NT2/D1 (cell line): ENCODE measurements around the gene FAM110D.

Source experiments
- DNase-seq: peaks from one replicate; pipeline ENCODE4 v3.0.0-alpha.2; 2011; ENCODE audit warnings: low read depth, low spot score
- H3K27me3 ChIP-seq: 2 replicates; pipeline ENCODE4 v1.6.0; 2011; ENCODE audit warnings: mild to moderate bottlenecking; ENCODE audit not compliant: insufficient read length, insufficient read depth
- H3K36me3 ChIP-seq: 2 replicates; pipeline ENCODE4 v1.6.1; 2011; ENCODE audit warnings: mild to moderate bottlenecking, low read length, mixed read lengths; ENCODE audit not compliant: insufficient read depth, insufficient read length
- H3K4me1 ChIP-seq: 2 replicates; pipeline ENCODE4 v1.5.1; 2011; ENCODE audit not compliant: insufficient read depth, insufficient read length
- H3K4me3 ChIP-seq: 2 replicates; pipeline ENCODE4 v1.5.1; 2011; ENCODE audit warnings: low read depth; ENCODE audit not compliant: insufficient read length
- H3K9ac ChIP-seq: 2 replicates; pipeline ENCODE4 v1.6.0; 2011; ENCODE audit warnings: low read depth; ENCODE audit not compliant: insufficient read length
- H3K9me3 ChIP-seq: 2 replicates; pipeline ENCODE4 v1.5.1; 2011; ENCODE audit warnings: mild to moderate bottlenecking, low read length; ENCODE audit not compliant: insufficient read depth
- SUZ12 ChIP-seq: IDR thresholded peaks from 2 replicates; pipeline ENCODE4 v1.6.1; 2011; ENCODE audit not compliant: insufficient read length, insufficient read depth; ENCODE audit errors: extremely low read depth
- YY1 ChIP-seq: IDR thresholded peaks from 2 replicates; pipeline ENCODE4 v1.6.1; 2011; ENCODE audit not compliant: insufficient read length, insufficient read depth
- ZNF274 ChIP-seq: IDR thresholded peaks from 2 replicates; pipeline ENCODE4 v1.6.1; 2011; ENCODE audit warnings: mild to moderate bottlenecking, low read depth, low read length

The FAM110D gene

DNA sequence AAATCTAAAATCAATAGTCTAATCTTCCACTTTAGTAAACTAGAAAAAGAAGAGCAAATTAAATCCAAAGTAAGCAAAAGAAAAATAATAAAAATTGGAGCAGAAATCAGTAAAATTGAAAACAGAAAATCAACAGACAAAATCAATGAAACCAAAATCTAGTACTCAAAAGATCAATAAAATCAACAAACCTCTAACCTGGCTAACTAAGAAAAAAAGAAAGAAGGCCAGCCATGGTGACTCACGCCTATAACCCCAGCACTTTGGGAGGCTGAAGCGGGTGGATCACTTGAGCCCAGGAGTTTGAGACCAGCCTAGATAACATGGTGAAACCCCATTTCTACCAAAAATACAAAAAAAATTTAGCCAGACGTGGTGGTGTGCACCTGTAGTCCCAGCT is 24.4 kb upstream of the FAM110D start:
- no peaks in the 10 kb centered on the region for H3K36me3 ChIP-seq
- no peak overlapping the region for H3K4me3 ChIP-seq
- no peaks in the 10 kb centered on the region for H3K4me1 ChIP-seq
- no peaks in the 10 kb centered on the region for H3K9me3 ChIP-seq
- TF ChIP-seq ZNF274, result no peak
- TF ChIP-seq YY1, result no peak
- TF ChIP-seq SUZ12, result no peak
- no peaks in the 10 kb centered on the region for H3K27me3 ChIP-seq
- no peak for DNase-seq
- H3K9ac ChIP-seq, result no peak overlapping the region

DNA sequence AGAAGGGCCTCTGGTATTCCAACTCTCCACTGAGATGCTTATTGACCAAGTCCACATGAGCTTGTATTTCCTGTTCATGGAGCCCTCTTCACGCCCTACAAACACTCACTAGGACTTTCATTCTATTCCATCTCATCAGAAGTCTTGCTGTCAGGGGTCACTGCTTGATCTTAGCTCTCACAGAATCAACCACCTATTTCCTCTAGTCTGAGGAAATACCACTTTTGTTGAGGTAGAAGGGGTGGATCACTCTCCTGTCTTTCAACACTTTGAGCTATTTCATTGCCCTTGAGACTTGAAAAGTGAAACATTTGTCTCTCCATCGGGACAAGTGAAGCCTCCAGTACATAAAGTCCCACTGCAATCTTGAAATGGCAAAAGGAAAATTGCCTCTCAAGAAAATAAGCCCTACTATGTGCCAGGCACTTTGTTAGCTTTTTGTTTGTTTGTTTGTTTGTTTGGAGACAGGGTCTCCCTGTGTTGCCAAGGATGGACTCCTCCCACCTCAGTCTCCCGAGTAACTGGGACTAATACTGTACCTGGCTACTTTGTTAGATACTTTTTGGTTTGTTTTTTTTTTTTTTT is 19.8 kb upstream of the FAM110D start:
- no peak overlapping the region for H3K4me3 ChIP-seq
- TF ChIP-seq SUZ12 (no peak), ZNF274 (no peak), YY1 (no peak)
- H3K27me3 ChIP-seq, result peaks cover 4% of the 10 kb centered on the region
- DNase-seq, result no peak
- H3K4me1 ChIP-seq, result no peaks in the 10 kb centered on the region
- no peak overlapping the region for H3K9ac ChIP-seq
- no peaks in the 10 kb centered on the region for H3K36me3 ChIP-seq
- no peaks in the 10 kb centered on the region for H3K9me3 ChIP-seq

GRCh38 chr1:26142159-26142558 is 16.7 kb upstream of the FAM110D start:
- H3K9ac ChIP-seq, result no peak overlapping the region
- peaks cover 32% of the 10 kb centered on the region for H3K27me3 ChIP-seq
- peaks cover 4% of the 10 kb centered on the region for H3K4me1 ChIP-seq
- no peak for TF ChIP-seq YY1
- TF ChIP-seq SUZ12, result no peak
- no peak for TF ChIP-seq ZNF274
- H3K36me3 ChIP-seq, result no peaks in the 10 kb centered on the region
- no peak overlapping the region for H3K4me3 ChIP-seq
- DNase-seq, result no peak
- no peaks in the 10 kb centered on the region for H3K9me3 ChIP-seq

GRCh38 chr1:26145041-26145959 is 13.6 kb upstream of the FAM110D start:
- no peaks in the 10 kb centered on the region for H3K9me3 ChIP-seq
- H3K4me3 ChIP-seq, result no peak overlapping the region
- H3K4me1 ChIP-seq, result peaks cover 4% of the 10 kb centered on the region
- H3K27me3 ChIP-seq, result peaks cover 58% of the 10 kb centered on the region
- H3K36me3 ChIP-seq, result no peaks in the 10 kb centered on the region
- H3K9ac ChIP-seq, result no peak overlapping the region
- DNase-seq, result peak; percentile 92
- TF ChIP-seq SUZ12 (no peak), YY1 (no peak), ZNF274 (no peak)

DNA sequence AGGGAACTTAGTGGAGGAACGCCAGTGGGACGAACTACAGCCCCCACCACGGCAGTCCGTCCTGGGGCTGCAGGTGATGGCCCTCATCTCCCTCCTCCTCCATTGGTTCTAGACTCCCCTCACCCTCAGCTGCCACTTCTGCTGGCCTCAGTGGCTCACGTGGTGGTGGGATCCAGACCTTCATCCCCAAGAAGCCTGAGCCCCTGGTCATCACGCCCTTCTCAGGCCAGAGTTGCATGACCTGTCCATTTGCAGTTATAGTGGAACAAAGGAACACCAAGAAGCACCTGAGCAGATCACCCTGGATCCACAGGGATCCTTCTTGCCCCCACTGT is 13.0 kb upstream of the FAM110D start:
- no peak for DNase-seq
- Histone ChIP-seq H3K4me1 (peaks cover 4% of the 10 kb centered on the region), H3K9ac (no peak overlapping the region), H3K4me3 (no peak overlapping the region), H3K36me3 (no peaks in the 10 kb centered on the region), H3K27me3 (peaks cover 62% of the 10 kb centered on the region), H3K9me3 (no peaks in the 10 kb centered on the region)
- TF ChIP-seq YY1, result no peak

DNA sequence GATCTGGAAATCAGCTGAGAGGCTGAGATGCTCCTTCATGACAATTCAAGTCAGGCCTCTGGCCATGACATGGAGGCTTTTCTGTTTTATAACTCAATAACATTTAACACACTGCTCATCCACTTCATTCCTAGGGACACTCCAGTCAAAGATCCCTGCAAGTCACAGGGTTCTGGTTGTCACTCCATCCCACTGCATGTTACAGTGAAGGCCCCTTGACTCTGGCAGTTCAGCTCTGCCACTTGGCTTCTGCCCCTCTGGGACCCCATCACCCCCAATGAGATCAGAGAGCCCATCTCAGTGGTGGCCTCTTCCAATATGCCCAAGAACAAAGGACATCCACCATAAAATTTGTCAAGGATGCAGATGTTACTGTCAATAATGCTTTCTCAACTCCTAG is 10.0 kb upstream of the FAM110D start:
- no peak for DNase-seq
- Histone ChIP-seq H3K9ac (no peak overlapping the region), H3K9me3 (no peaks in the 10 kb centered on the region), H3K36me3 (no peaks in the 10 kb centered on the region), H3K4me1 (peaks cover 4% of the 10 kb centered on the region), H3K4me3 (no peak overlapping the region), H3K27me3 (peaks cover 83% of the 10 kb centered on the region)
- TF ChIP-seq YY1 (no peak), ZNF274 (no peak), SUZ12 (no peak)

DNA sequence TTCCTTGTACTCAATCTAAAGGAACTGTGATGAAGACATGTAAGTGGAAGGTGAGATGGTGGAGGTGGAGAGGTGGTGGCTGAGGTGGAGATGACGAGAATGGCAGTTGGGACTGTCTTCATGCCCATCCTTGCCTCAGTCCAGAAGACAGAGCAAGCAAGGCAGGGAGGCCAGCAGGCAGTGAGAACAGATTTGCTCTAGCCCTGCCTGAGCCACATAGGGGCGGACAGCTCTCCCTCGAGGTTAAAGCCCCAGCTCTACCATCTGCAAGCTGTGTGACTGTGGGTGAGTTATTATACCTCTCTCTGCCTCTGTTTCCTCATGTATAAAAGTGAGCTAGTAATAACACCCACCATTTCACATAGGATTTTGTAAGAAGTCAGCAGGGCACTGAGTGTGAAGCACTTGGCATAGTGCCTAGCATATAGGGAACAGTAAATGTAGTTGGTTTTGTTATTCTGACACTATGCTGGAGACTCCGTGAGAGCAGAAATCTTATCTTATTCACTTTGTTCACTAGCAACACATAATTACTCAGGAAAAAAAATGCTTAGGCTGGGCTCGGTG is 4.8 kb upstream of the FAM110D start:
- Histone ChIP-seq H3K4me3 (no peak overlapping the region), H3K4me1 (peaks cover 30% of the 10 kb centered on the region), H3K9ac (no peak overlapping the region), H3K9me3 (no peaks in the 10 kb centered on the region), H3K36me3 (no peaks in the 10 kb centered on the region), H3K27me3 (peaks cover 91% of the 10 kb centered on the region)
- DNase-seq, result no peak
- no peak for TF ChIP-seq ZNF274
- no peak for TF ChIP-seq SUZ12
- no peak for TF ChIP-seq YY1
